OCI-LY3 (cell line): ENCODE data around the gene CAP2.

Experiments used
- H2AFZ ChIP-seq: fragments of 200-600, 300-600 bp; shearing (Covaris generic); 2 replicates; pipeline ENCODE4 v1.6.0; 2014; ENCODE audit warnings: antibody characterized with exemption, low read depth, low read length
- H3K27ac ChIP-seq: fragments of 200-600, 300-600 bp; sonication (generic); 2 replicates; pipeline ENCODE4 v1.5.1; 2014; ENCODE audit warnings: mild to moderate bottlenecking, low read length, moderate library complexity, mixed read lengths
- H3K27me3 ChIP-seq: fragments of 200-600, 300-600 bp; sonication (generic); 2 replicates; pipeline ENCODE4 v1.6.1; 2014; ENCODE audit warnings: low read depth, low read length, mixed read lengths
- H3K36me3 ChIP-seq: fragments of 200-600, 300-600 bp; sonication (generic); replicated peaks from 2 replicates; pipeline ENCODE3; 2014; ENCODE audit warnings: low read depth, low read length, mixed read lengths
- H3K4me1 ChIP-seq: fragments of 300-600, 200-600 bp; sonication (generic); 2 replicates; pipeline ENCODE4 v1.6.1; 2014; ENCODE audit warnings: low read length, mixed read lengths
- H3K4me2 ChIP-seq: fragments of 200-600, 300-600 bp; sonication (generic); 2 replicates; pipeline ENCODE4 v1.6.1; 2014; ENCODE audit warnings: low read length, mixed read lengths
- H3K4me3 ChIP-seq: fragments of 300-600, 200-600 bp; sonication (generic); 2 replicates; pipeline ENCODE4 v1.5.1; 2014; ENCODE audit warnings: antibody characterized with exemption, mild to moderate bottlenecking, low read length, moderate library complexity
- H3K79me2 ChIP-seq: fragments of 300-600, 200-600 bp; shearing (Covaris generic); 2 replicates; pipeline ENCODE4 v1.6.1; 2014; ENCODE audit warnings: mild to moderate bottlenecking, low read length, mixed read lengths
- H3K9ac ChIP-seq: fragments of 300-600, 200-600 bp; shearing (Covaris generic); 2 replicates; pipeline ENCODE4 v1.6.0; 2014; ENCODE audit warnings: mild to moderate bottlenecking, low read length, moderate library complexity
- H3K9me3 ChIP-seq: fragments of 200-600, 300-600 bp; shearing (Covaris generic); 2 replicates; pipeline ENCODE4 v1.6.1; 2014; ENCODE audit warnings: low read length, mixed read lengths; ENCODE audit not compliant: insufficient read depth
- H4K20me1 ChIP-seq: fragments of 200-600, 300-600 bp; sonication (generic); 2 replicates; pipeline ENCODE4 v1.6.1; 2016; ENCODE audit warnings: low read length, mixed read lengths; ENCODE audit not compliant: insufficient read depth
- CTCF ChIP-seq: fragments of 200-600, 300-600 bp; sonication (generic); IDR thresholded peaks from 2 replicates; pipeline ENCODE4 v1.5.1; 2014; ENCODE audit warnings: antibody characterized with exemption, low read length, low read depth
- EZH2phosphoT487 ChIP-seq: fragments of 200-600 bp; shearing (Covaris generic); IDR thresholded peaks from 2 replicates; pipeline ENCODE4 v1.6.1; 2018; ENCODE audit warnings: antibody characterized with exemption, mixed run types, low read depth

CAP2 gene

GRCh38 chr6:17420368-17420767, 27.0 kb downstream of the CAP2 start:
- Histone ChIP-seq H3K4me3 (no peak overlapping the region), H3K4me1 (no peaks in the 10 kb centered on the region), H3K4me2 (no peak overlapping the region), H3K36me3 (no peaks in the 10 kb centered on the region), H3K79me2 (no peaks in the 10 kb centered on the region), H3K9me3 (no peaks in the 10 kb centered on the region), H3K9ac (no peak overlapping the region), H2AFZ (no peak overlapping the region), H4K20me1 (no peaks in the 10 kb centered on the region), H3K27me3 (no peaks in the 10 kb centered on the region), H3K27ac (no peak overlapping the region)
- TF ChIP-seq CTCF (no peak), EZH2phosphoT487 (no peak)

GRCh38 chr6:17421406-17421805, 28.0 kb downstream of the CAP2 start:
- Histone ChIP-seq H3K4me3 (no peak overlapping the region), H2AFZ (no peak overlapping the region), H3K27me3 (no peaks in the 10 kb centered on the region), H3K9ac (no peak overlapping the region), H3K4me2 (no peak overlapping the region), H4K20me1 (no peaks in the 10 kb centered on the region), H3K4me1 (no peaks in the 10 kb centered on the region), H3K79me2 (no peaks in the 10 kb centered on the region), H3K36me3 (no peaks in the 10 kb centered on the region), H3K27ac (no peak overlapping the region), H3K9me3 (no peaks in the 10 kb centered on the region)
- no peak for TF ChIP-seq CTCF
- no peak for TF ChIP-seq EZH2phosphoT487

- Histone ChIP-seq H3K79me2 (no peaks in the 10 kb centered on the region), H3K4me3 (no peak overlapping the region), H3K27ac (no peak overlapping the region), H3K4me2 (no peak overlapping the region), H3K9me3 (no peaks in the 10 kb centered on the region), H2AFZ (no peak overlapping the region), H3K27me3 (no peaks in the 10 kb centered on the region), H3K36me3 (no peaks in the 10 kb centered on the region), H3K4me1 (no peaks in the 10 kb centered on the region), H4K20me1 (no peaks in the 10 kb centered on the region), H3K9ac (no peak overlapping the region)
- TF ChIP-seq CTCF, result no peak
- TF ChIP-seq EZH2phosphoT487, result no peak
These were observed 29.6 kb downstream of the CAP2 start for GRCh38 chr6:17423026-17423425.

GRCh38 chr6:17427062-17427461, 33.7 kb downstream of the CAP2 start:
- H3K9ac ChIP-seq, result no peak overlapping the region
- H3K4me1 ChIP-seq, result no peaks in the 10 kb centered on the region
- H2AFZ ChIP-seq, result no peak overlapping the region
- H3K79me2 ChIP-seq, result no peaks in the 10 kb centered on the region
- H3K9me3 ChIP-seq, result no peaks in the 10 kb centered on the region
- TF ChIP-seq CTCF (no peak), EZH2phosphoT487 (no peak)
- no peak overlapping the region for H3K27ac ChIP-seq
- H4K20me1 ChIP-seq, result no peaks in the 10 kb centered on the region
- H3K4me2 ChIP-seq, result no peak overlapping the region
- no peak overlapping the region for H3K4me3 ChIP-seq
- H3K27me3 ChIP-seq, result no peaks in the 10 kb centered on the region
- no peaks in the 10 kb centered on the region for H3K36me3 ChIP-seq
